Activated CD4-positive, alpha-beta T cell treated with anti-CD3 and anti-CD28 coated beads, Interleukin-2, amount 10 ng/mL, durations not matched to agents 24 days and 14 days (primary cell): Measurements from ENCODE around the gene IDH2. TPM values are rescaled to one million over a fixed set of nuclear protein-coding genes. Genes with fewer than 3 reads are reported as not detected.

Source experiments
- DNase-seq: peaks from one replicate; pipeline ENCODE4 v3.0.0; 2022
- H3K27ac Mint-ChIP-seq: one replicate; pipeline ENCODE4 v1.8.0; 2022; ENCODE audit warnings: mild to moderate bottlenecking, mixed read lengths
- H3K27me3 Mint-ChIP-seq: one replicate; pipeline ENCODE4 v1.8.0; 2022; ENCODE audit warnings: mixed read lengths
- H3K36me3 Mint-ChIP-seq: one replicate; pipeline ENCODE4 v1.8.0; 2022; ENCODE audit warnings: low read depth, mild to moderate bottlenecking, mixed read lengths
- H3K4me1 Mint-ChIP-seq: one replicate; pipeline ENCODE4 v1.8.0; 2021; ENCODE audit warnings: mixed read lengths
- H3K4me3 Mint-ChIP-seq: one replicate; pipeline ENCODE4 v1.8.0; 2022; ENCODE audit warnings: mild to moderate bottlenecking, moderate library complexity, mixed read lengths
- H3K9me3 Mint-ChIP-seq: one replicate; pipeline ENCODE4 v1.8.0; 2021; ENCODE audit warnings: mixed read lengths
- intact Hi-C: fragments of 100-400 bp; cut with micrococcal nuclease; formaldehyde crosslinking; loops from one replicate; pipeline ENCODE4 v1.15.1; 2023
- total RNA-seq: library from RNA; stranded (reverse); gene quantifications from 2 replicates; pipeline ENCODE4 v1.2.3, GENCODE V29; 2022

The IDH2 gene
- total RNA-seq, 1 donor from 2014 or later: 119 TPM

DNA sequence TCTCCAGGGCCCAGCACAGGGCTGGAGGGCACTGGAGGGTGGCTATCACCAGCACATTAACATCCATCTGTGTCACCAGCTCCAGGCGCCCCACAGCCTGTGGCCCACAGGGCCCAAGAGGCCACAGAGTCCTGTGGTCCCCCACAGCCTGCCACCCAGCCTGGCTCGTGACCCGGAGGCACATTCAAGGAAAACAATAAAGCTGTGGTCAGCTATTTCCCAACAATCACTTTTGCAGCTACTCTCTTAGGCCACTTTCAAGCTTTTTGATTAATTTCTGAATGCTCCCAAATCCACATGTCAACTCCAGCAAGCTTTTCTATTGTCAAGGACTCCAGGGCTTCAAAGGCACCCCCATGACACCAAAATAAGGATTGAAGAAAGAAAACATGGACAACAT is 16.7 kb downstream of the IDH2 start:
- intact Hi-C loops: loop anchor here (5.0 kb wide), 1 partner anchor 78 kb away; no protein-coding TSS in a partner anchor
- no peak for DNase-seq
- H3K36me3 Mint-ChIP-seq: peaks cover 59% of the 10 kb centered on the region
- no peaks in the 10 kb centered on the region for H3K9me3 Mint-ChIP-seq
- no peak overlapping the region for H3K27ac Mint-ChIP-seq
- H3K4me1 Mint-ChIP-seq: peaks cover 8% of the 10 kb centered on the region
- H3K27me3 Mint-ChIP-seq: no peaks in the 10 kb centered on the region
- H3K4me3 Mint-ChIP-seq: no peak overlapping the region

DNA sequence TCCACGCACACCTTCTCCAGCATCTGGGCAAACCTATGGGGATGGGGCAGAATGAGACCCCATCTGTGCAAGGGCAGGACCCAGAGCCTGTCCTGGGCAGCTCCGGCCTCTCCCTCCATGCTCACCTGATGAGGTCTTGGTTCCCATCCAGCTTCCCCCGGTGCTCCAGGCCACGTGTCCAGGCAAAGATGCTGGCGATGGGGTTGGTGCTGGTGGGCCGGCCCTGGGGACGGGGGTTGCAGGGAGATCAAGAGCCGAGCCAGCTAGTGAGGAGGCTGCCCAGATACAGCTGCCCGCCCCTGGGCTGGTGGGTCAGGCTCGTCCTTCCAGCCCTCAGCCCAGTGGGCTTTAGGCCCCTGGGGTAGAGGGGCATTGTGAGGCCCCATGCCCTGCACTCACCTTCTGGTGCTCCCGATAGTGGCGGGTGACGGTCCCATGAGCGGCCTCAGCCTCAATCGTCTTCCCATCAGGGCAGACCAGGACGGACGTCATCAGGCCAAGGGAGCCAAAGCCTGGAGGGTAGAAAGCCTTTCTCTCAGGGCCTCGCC is 17.3 kb downstream of the IDH2 start:
- Mint-ChIP-seq H3K4me3 (no peak overlapping the region), H3K36me3 (peaks cover 55% of the 10 kb centered on the region), H3K27ac (peak overlapping the region; percentile 52), H3K4me1 (peaks cover 8% of the 10 kb centered on the region), H3K9me3 (no peaks in the 10 kb centered on the region), H3K27me3 (no peaks in the 10 kb centered on the region)
- no peak for DNase-seq
- intact Hi-C loops: loop anchor here (5.0 kb wide), 1 partner anchor 78 kb away; no protein-coding TSS in a partner anchor

DNA sequence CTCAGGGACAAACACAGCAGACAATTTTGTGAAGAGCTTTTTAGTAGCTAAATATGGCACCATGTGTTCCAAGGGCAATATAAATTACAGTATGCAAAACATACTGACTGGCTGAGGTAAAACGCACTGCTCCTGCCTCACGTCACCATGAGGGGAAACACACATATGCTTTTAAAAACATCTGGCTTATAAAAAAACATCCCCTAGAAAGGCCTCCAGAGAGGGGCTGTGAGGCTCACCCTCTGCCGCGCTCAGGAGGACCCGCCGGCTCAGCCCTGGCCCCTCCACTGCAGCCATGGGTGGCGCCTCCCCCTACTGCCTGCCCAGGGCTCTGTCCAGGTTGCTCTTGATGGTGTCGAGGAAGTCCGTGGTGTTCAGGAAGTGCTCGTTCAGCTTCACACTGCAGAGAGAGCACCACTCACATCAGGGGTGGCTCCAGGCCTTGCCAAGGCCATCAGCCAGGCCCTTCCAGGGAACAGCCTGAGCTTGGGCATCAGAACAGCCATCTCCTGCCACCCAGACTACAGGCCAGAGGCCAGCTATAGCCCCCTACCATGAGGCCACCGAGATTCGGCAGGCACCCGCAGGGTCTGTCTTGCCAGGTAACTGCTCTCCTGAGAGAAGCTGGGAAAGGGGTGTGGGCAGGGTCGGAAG is 18.2 kb downstream of the IDH2 start:
- Mint-ChIP-seq H3K27ac (no peak overlapping the region), H3K36me3 (peaks cover 48% of the 10 kb centered on the region)
- no peak for DNase-seq

GRCh38 chr15:90083419-90083818 is 18.8 kb downstream of the IDH2 start:
- Mint-ChIP-seq H3K4me1 (peaks cover 8% of the 10 kb centered on the region), H3K4me3 (no peak overlapping the region), H3K36me3 (peaks cover 45% of the 10 kb centered on the region), H3K27me3 (no peaks in the 10 kb centered on the region), H3K27ac (no peak overlapping the region), H3K9me3 (no peaks in the 10 kb centered on the region)
- DNase-seq: no peak
- intact Hi-C loops: no loop called here

More for the DNA sequence above, 18.2 kb downstream of the IDH2 start:
- Mint-ChIP-seq H3K9me3 (no peaks in the 10 kb centered on the region), H3K4me3 (no peak overlapping the region), H3K4me1 (peaks cover 8% of the 10 kb centered on the region), H3K27me3 (no peaks in the 10 kb centered on the region)
- intact Hi-C loops: no loop called here

- peaks cover 7% of the 10 kb centered on the region for H3K4me1 Mint-ChIP-seq
- DNase-seq: no peak
- peaks cover 38% of the 10 kb centered on the region for H3K36me3 Mint-ChIP-seq
- H3K4me3 Mint-ChIP-seq: no peak overlapping the region
- H3K27ac Mint-ChIP-seq: no peak overlapping the region
- no peaks in the 10 kb centered on the region for H3K27me3 Mint-ChIP-seq
- intact Hi-C loops: no loop called here
- no peaks in the 10 kb centered on the region for H3K9me3 Mint-ChIP-seq
Observed at GRCh38 chr15:90082140-90082715, 20.0 kb downstream of the IDH2 start.

- Mint-ChIP-seq H3K27ac (no peak overlapping the region), H3K27me3 (no peaks in the 10 kb centered on the region), H3K9me3 (no peaks in the 10 kb centered on the region), H3K36me3 (peaks cover 28% of the 10 kb centered on the region), H3K4me3 (no peak overlapping the region), H3K4me1 (peaks cover 3% of the 10 kb centered on the region)
- intact Hi-C loops: no loop called here
- DNase-seq: no peak
Observed at GRCh38 chr15:90080818-90081393, 21.4 kb downstream of the IDH2 start.

DNA sequence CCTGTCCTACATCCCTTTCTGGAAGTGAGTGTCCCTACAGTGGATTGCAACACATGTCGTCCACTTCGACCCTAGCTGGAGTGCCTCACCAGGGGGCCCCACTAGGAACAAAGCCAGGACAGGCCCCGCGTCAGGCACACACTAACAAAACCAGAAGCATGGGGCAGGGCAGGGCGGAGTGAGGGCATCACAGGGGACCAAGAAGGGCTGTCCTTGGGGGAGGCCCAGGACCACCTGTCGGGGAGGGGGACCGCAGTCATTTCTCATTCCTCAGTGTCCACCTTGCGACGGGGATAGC is 21.9 kb downstream of the IDH2 start:
- H3K4me3 Mint-ChIP-seq: no peak overlapping the region
- H3K27ac Mint-ChIP-seq: no peak overlapping the region
- peaks cover 7% of the 10 kb centered on the region for H3K4me1 Mint-ChIP-seq
- no peaks in the 10 kb centered on the region for H3K27me3 Mint-ChIP-seq
- intact Hi-C loops: no loop called here
- no peak for DNase-seq
- peaks cover 25% of the 10 kb centered on the region for H3K36me3 Mint-ChIP-seq
- H3K9me3 Mint-ChIP-seq: no peaks in the 10 kb centered on the region

GRCh38 chr15:90079619-90080457 is 22.4 kb downstream of the IDH2 start:
- no peak for DNase-seq
- H3K36me3 Mint-ChIP-seq: peaks cover 25% of the 10 kb centered on the region
- H3K4me1 Mint-ChIP-seq: peaks cover 7% of the 10 kb centered on the region
- no peaks in the 10 kb centered on the region for H3K27me3 Mint-ChIP-seq
- H3K9me3 Mint-ChIP-seq: no peaks in the 10 kb centered on the region
- no peak overlapping the region for H3K27ac Mint-ChIP-seq
- intact Hi-C loops: no loop called here
- H3K4me3 Mint-ChIP-seq: no peak overlapping the region

- H3K27ac Mint-ChIP-seq: peak overlapping the region; percentile 60
- intact Hi-C loops: no loop called here
- peaks cover 27% of the 10 kb centered on the region for H3K36me3 Mint-ChIP-seq
- no peak for DNase-seq
- H3K4me1 Mint-ChIP-seq: peaks cover 8% of the 10 kb centered on the region
- H3K4me3 Mint-ChIP-seq: no peak overlapping the region
- H3K9me3 Mint-ChIP-seq: no peaks in the 10 kb centered on the region
- no peaks in the 10 kb centered on the region for H3K27me3 Mint-ChIP-seq
Observed at GRCh38 chr15:90078965-90079364, 23.3 kb downstream of the IDH2 start.

DNA sequence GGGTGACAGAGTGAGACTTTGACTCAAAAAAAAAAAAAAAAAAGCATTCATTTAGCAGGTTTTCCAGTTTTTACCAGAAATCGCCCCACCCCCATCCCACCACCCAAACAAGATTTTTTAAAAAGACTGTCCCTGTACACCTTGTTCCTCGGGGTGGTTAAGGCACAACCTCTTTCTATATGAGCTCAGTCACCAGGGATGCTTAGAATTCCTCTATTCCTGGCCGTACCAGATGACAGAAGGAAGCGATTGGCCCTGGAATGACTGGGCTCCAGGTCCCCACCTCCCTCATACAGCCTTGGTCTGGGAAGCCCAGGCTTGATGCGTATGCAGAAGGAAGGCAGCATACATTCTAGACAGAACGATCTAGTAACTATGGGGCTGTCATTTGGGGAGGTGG is 25.6 kb downstream of the IDH2 start:
- intact Hi-C loops: no loop called here
- H3K27ac Mint-ChIP-seq: no peak overlapping the region
- no peaks in the 10 kb centered on the region for H3K9me3 Mint-ChIP-seq
- H3K27me3 Mint-ChIP-seq: no peaks in the 10 kb centered on the region
- H3K4me1 Mint-ChIP-seq: peaks cover 8% of the 10 kb centered on the region
- H3K36me3 Mint-ChIP-seq: peaks cover 15% of the 10 kb centered on the region
- DNase-seq: no peak
- no peak overlapping the region for H3K4me3 Mint-ChIP-seq

DNA sequence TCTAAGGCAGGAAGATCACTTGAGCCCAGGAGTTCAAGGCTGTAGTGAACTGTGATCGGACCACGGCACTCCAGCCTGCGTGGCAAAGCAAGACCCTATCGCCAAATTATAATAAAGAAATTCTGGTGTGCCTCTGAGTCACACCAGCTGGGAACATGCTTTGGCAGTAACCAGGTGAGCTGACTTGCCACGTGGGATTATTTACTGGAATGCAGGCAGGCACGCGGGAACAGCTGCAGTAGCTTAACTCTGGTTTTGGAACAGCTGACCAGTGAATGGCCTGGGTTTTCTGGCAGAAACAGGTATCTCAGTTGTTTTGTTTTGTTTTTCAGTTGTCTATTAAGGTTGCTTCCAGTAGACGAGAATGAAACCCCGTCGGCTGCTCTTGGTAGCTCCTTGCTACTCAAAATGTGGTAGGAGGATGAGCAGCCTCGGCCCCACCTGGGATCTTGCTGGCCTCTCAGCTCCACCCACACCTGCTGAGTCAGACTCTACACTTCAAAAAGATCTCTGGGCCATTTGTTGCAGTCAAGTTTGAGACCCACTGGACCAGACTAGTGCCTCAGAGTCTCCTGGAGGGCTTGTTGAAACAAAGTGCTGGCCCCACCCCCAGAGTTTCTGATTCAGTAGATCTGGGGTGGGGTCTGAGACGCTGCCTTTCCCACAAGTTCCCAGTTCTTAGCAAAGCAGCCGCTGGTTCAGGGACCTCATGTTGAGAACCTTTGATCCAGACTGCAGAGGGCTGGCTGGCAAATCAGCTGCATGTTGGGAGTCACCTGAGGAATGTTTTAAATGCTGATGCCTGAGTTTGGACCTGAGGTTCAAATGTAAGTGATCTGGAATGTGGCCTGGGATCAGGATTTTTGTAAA is 26.6 kb downstream of the IDH2 start:
- Mint-ChIP-seq H3K36me3 (peaks cover 13% of the 10 kb centered on the region), H3K4me1 (peaks cover 13% of the 10 kb centered on the region), H3K27me3 (no peaks in the 10 kb centered on the region), H3K27ac (peak overlapping the region; percentile 6), H3K4me3 (no peak overlapping the region), H3K9me3 (no peaks in the 10 kb centered on the region)
- intact Hi-C loops: no loop called here
- no peak for DNase-seq

DNA sequence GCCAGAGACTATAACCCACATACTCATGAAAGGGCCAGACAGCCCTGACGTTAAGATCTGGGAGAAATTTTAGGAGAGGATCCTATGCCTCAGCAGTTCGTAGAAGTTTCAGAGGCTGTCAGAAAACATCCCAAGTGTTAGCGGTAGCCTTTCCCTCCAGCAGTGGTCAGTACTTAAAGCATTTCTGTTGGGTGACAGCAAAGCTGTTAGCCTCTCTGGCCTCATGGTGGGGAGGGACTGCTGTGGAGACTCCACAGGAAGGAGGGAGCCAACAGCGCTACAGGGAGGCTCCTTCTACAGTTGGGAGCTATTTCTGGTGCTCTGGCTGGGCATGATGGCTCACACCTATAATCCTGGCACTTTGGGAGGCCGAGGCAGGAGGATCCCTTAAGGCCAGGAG is 27.4 kb downstream of the IDH2 start:
- H3K36me3 Mint-ChIP-seq: peaks cover 15% of the 10 kb centered on the region
- intact Hi-C loops: loop anchor here (5.0 kb wide), 2 partner anchors 43 to 73 kb away; partner anchors contain the start of gene ZNF710

GRCh38 chr15:90074023-90074422 is 28.2 kb downstream of the IDH2 start:
- Mint-ChIP-seq H3K4me3 (no peak overlapping the region), H3K27ac (no peak overlapping the region), H3K4me1 (peaks cover 13% of the 10 kb centered on the region), H3K9me3 (no peaks in the 10 kb centered on the region), H3K36me3 (peaks cover 17% of the 10 kb centered on the region), H3K27me3 (no peaks in the 10 kb centered on the region)
- intact Hi-C loops: loop anchor here (5.0 kb wide), 2 partner anchors 42 to 72 kb away; partner anchors contain the start of gene ZNF710
- no peak for DNase-seq

More for the DNA sequence above, 27.4 kb downstream of the IDH2 start:
- Mint-ChIP-seq H3K9me3 (no peaks in the 10 kb centered on the region), H3K27ac (no peak overlapping the region), H3K27me3 (no peaks in the 10 kb centered on the region), H3K4me1 (peaks cover 13% of the 10 kb centered on the region), H3K4me3 (no peak overlapping the region)
- DNase-seq: no peak
